ENCODE measurements around the gene HDAC4. TPM values are rescaled to one million over a fixed set of nuclear protein-coding genes. Genes with fewer than 3 reads are reported as not detected.

Gene HDAC4
- total and polyA plus RNA-seq, 9 of the 15 experiments (the other 6 are each of a cell fraction or from before 2014, with no cell fraction given): 0.11 to 20.2 (median 4.0) TPM

GRCh38 chr2:239106966-239107365 lies 293.9 kb downstream of the HDAC4 start (continued):
- TF ChIP-seq, protein P1, sequence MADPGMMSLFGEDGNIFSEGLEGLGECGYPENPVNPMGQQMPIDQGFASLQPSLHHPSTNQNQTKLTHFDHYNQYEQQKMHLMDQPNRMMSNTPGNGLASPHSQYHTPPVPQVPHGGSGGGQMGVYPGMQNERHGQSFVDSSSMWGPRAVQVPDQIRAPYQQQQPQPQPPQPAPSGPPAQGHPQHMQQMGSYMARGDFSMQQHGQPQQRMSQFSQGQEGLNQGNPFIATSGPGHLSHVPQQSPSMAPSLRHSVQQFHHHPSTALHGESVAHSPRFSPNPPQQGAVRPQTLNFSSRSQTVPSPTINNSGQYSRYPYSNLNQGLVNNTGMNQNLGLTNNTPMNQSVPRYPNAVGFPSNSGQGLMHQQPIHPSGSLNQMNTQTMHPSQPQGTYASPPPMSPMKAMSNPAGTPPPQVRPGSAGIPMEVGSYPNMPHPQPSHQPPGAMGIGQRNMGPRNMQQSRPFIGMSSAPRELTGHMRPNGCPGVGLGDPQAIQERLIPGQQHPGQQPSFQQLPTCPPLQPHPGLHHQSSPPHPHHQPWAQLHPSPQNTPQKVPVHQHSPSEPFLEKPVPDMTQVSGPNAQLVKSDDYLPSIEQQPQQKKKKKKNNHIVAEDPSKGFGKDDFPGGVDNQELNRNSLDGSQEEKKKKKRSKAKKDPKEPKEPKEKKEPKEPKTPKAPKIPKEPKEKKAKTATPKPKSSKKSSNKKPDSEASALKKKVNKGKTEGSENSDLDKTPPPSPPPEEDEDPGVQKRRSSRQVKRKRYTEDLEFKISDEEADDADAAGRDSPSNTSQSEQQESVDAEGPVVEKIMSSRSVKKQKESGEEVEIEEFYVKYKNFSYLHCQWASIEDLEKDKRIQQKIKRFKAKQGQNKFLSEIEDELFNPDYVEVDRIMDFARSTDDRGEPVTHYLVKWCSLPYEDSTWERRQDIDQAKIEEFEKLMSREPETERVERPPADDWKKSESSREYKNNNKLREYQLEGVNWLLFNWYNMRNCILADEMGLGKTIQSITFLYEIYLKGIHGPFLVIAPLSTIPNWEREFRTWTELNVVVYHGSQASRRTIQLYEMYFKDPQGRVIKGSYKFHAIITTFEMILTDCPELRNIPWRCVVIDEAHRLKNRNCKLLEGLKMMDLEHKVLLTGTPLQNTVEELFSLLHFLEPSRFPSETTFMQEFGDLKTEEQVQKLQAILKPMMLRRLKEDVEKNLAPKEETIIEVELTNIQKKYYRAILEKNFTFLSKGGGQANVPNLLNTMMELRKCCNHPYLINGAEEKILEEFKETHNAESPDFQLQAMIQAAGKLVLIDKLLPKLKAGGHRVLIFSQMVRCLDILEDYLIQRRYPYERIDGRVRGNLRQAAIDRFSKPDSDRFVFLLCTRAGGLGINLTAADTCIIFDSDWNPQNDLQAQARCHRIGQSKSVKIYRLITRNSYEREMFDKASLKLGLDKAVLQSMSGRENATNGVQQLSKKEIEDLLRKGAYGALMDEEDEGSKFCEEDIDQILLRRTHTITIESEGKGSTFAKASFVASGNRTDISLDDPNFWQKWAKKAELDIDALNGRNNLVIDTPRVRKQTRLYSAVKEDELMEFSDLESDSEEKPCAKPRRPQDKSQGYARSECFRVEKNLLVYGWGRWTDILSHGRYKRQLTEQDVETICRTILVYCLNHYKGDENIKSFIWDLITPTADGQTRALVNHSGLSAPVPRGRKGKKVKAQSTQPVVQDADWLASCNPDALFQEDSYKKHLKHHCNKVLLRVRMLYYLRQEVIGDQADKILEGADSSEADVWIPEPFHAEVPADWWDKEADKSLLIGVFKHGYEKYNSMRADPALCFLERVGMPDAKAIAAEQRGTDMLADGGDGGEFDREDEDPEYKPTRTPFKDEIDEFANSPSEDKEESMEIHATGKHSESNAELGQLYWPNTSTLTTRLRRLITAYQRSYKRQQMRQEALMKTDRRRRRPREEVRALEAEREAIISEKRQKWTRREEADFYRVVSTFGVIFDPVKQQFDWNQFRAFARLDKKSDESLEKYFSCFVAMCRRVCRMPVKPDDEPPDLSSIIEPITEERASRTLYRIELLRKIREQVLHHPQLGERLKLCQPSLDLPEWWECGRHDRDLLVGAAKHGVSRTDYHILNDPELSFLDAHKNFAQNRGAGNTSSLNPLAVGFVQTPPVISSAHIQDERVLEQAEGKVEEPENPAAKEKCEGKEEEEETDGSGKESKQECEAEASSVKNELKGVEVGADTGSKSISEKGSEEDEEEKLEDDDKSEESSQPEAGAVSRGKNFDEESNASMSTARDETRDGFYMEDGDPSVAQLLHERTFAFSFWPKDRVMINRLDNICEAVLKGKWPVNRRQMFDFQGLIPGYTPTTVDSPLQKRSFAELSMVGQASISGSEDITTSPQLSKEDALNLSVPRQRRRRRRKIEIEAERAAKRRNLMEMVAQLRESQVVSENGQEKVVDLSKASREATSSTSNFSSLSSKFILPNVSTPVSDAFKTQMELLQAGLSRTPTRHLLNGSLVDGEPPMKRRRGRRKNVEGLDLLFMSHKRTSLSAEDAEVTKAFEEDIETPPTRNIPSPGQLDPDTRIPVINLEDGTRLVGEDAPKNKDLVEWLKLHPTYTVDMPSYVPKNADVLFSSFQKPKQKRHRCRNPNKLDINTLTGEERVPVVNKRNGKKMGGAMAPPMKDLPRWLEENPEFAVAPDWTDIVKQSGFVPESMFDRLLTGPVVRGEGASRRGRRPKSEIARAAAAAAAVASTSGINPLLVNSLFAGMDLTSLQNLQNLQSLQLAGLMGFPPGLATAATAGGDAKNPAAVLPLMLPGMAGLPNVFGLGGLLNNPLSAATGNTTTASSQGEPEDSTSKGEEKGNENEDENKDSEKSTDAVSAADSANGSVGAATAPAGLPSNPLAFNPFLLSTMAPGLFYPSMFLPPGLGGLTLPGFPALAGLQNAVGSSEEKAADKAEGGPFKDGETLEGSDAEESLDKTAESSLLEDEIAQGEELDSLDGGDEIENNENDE (IDR thresholded peaks at IDR 0.05; ENCODE audit: low read depth, low read length): no peak
- TF ChIP-seq SMARCC2 (IDR thresholded peaks at IDR 0.05; ENCODE audit: low read depth) (no peak), ZNF277 (CRISPR knock-in tag; IDR thresholded peaks at IDR 0.05; ENCODE audit: borderline replicate concordance) (no peak), NR1H2 (CRISPR knock-in tag; IDR thresholded peaks at IDR 0.05) (no peak), CHD1 (IDR thresholded peaks at IDR 0.05; ENCODE audit: low read length) (no peak)
